ELF-1 (cell line): Measurements from ENCODE around the gene POLR3E.

Experiments used
- DNase-seq: peaks from one replicate; pipeline ENCODE4 v3.0.0-alpha.2; 2016; ENCODE audit warnings: low read depth, low spot score

The POLR3E gene

GRCh38 chr16:22317001-22317530 is 19.9 kb downstream of the POLR3E start:
- no peak for DNase-seq

DNA sequence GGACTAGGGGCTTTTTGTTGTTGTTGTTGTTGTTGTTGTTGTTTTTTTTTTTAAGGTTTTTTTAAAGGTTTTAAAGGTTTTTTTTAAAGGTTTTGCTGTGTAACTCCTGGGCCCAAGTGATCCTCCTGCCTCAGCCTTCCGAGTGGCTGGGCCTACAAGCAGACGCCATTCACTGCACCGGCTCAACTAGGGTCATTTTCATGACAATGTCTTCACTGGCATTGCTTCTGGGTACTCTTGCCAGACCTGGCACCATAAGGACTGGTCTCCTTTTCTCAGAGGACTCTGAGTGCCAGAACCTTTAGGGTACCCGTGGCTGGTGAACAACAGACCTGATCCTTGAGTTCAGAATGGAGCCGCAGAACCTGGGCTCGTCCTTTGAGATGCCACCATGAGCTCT is 20.4 kb downstream of the POLR3E start:
- no peak for DNase-seq

DNA sequence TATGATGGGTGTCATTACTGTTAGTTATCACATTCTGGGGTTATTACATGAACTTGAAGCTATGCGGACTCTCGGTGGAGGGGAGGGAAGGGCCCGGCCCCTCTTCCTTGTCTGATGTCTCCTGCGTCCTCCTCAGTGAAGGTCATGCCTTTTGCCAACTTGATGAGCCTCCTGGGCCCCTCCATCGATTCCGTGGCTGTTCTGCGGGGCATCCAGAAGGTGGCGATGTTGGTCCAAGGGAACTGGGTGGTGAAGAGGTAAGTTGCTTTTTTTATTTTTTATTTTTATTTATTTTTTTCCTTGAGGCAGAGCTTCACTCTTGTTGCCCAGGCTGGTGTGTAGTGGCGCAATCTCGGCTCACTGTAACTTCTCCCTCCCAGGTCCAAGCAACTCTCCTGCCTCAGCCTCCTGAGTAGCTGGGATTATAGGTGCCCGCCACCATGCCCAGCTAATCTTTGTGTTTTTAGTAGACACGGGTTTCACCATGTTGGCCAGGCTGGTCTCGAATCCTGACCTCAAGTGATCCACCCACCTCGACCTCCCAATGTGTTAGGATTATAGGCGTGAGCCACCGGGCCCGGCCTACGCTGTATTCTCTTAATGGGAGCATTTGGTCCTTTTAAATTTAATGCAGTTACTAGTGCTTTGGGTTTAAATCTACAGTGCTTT is 21.6 kb downstream of the POLR3E start:
- DNase-seq = peak; percentile 62

DNA sequence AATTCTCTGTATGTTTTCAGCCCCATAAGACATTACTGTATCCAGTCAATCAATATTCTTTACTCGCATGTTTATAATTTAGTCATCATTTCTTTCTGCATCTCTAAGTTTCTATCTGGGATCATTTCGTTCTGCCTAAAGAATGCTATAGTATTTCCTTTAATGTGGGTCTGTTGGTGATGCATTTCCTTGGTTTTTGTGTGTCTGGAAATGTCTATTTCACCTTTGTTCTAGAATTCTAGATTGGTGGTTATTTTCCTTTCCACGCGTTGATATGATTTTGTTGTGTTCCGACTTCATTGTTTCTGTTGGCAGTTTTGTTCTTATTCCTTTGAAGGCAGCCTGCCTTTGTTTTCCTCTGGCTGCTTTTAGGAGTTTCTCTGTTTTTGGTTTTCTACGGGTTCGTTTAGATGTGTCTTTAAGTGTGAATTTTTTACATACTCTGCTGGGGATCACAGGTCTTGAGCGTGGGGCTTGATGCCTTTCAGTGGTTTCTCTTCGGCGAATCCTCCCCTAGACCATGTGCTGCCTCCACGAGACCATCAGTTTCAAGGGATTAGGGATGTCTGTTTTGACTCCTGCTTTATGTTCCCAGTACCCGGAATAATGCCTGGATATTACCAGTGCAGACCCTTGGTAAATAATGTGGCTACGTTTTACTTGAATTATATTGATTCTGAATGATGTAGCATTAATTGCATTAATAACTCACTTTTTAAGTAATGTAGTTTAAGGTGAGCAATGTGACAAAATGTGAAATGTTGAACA is 23.5 kb downstream of the POLR3E start:
- DNase-seq = no peak

DNA sequence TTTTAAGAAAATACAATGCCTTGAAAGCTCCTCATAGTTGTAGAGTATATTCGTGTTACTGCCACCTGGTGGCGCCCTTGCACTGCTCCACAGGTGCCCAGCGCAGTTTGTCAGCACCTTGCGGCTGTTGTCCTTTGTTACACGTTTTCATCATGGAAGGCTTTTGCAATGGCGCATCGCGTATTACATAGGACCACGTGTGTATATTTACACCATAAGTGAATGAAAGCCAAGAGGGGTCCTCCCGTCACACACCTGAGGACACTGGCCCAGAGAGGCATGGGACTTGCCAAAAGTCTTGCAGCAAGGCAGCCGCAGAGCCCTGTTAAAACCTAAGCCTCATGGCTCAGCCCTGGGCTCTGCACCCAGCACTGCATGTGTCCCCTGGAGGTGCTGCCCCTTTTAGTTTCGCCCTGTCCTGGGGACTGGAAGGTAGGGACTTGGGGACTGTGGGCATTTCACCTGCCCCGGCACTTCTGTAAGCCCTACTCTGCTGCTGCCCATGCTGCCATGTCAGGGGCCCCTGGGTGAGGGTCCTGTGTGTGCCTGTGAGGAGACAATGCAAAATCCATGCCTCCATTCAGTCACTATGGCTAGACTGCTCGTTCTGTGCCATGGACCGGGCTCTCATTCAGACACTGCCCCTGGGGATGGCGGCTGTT is 24.3 kb downstream of the POLR3E start:
- DNase-seq = peak; percentile 53

- DNase-seq = no peak
These were observed 24.8 kb downstream of the POLR3E start for GRCh38 chr16:22322021-22322471.

GRCh38 chr16:22322741-22323140 is 25.5 kb downstream of the POLR3E start:
- DNase-seq = no peak

DNA sequence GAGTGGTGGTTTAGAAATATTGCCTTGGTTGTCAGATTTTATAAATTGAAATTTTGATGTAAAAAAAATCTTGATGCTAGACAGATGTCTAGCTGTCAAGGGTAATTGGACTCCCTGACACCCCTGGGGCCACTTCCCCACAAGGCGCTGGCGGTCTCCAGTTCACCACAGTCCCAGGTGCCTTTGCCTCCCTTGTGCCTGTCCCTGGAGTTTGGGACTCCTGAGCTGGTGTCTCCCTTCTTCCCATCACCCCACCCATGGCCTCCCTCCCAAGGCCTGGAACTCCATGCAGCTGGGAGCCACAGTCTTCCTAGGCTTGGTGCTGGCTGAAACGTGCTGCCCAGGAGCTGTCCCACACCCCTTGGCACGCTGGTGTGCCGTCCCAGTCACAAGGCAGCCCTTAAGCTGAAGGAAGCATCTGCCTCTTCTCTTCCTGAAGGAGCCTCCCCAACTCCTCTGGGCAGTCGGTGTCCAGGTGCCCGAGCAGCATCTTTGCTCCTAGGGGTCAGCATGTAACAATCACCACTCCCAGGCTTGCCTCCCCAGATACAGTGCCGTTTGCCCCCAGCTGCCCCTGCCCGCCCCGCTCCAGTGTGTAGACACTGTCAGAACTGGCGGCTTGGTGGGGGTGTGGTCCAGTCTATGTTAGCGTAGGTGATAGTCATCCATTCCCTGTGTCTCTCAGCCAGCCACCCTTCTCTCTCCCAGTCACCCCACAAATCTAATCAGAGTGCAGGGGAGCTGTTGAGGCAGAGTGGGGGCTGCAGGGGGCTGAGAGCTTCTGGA is 26.2 kb downstream of the POLR3E start:
- no peak for DNase-seq

DNA sequence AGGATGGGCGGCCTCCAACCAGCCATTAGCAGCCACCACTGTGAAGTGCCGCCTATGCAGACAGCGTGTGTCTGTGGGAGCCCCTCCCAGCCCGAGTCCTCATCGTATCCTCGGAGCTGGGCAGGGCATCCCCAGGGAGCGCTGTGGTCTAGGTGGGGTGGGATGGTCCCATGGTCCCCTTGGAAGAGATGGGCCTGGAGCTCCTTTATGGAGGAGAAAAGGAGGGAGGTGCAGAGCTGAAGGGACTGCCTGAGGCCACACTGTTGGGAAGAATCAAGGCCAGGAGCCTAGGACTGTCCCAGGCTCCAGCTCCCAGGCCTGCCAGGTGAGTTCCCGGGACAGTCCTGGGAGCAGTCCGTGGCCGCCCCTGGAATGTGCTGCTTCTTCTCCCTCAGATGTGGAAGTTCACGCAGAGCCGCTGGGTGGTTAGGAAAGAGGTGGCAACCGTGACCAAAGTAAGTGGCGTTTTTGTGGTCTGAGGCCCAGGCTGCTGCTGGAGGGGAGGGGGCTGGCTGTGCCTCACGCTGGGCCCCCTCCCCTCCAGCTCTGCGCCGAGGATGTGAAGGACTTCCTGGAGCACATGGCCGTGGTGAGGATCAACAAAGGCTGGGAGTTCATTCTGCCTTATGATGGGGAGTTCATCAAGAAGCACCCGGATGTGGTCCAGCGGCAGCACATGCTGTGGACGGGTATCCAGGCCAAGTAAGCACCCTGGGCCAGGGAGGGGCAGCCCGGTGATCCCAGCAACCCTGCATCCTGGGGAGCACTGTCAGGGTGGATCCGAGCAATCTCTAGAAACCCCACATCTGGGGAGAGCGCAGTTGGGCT is 27.0 kb downstream of the POLR3E start:
- DNase-seq = no peak

- no peak for DNase-seq
These were observed 27.8 kb downstream of the POLR3E start for GRCh38 chr16:22324787-22325597.

GRCh38 chr16:22325598-22326368 is 28.6 kb downstream of the POLR3E start:
- no peak for DNase-seq

DNA sequence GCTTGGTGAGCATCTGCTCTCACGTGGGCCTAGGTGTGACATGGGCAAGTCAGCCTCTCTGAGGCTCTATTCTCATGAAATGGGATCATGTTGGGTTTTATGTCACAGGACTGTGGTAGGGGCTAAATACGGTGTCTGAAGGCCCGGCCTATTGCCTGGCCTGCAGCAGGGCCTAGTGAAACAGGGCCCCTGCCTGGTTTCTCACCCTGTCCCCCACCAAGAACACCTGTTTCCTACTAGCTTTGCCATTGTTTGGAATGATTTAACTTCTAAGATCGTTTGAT is 29.1 kb downstream of the POLR3E start:
- no peak for DNase-seq

- DNase-seq = no peak
These were observed 29.7 kb downstream of the POLR3E start for GRCh38 chr16:22326771-22327445.

GRCh38 chr16:22327446-22327775 is 30.2 kb downstream of the POLR3E start:
- no peak for DNase-seq

GRCh38 chr16:22328081-22328725 is 31.0 kb downstream of the POLR3E start:
- no peak for DNase-seq

- no peak for DNase-seq
These were observed 32.0 kb downstream of the POLR3E start for GRCh38 chr16:22329199-22329695.

DNA sequence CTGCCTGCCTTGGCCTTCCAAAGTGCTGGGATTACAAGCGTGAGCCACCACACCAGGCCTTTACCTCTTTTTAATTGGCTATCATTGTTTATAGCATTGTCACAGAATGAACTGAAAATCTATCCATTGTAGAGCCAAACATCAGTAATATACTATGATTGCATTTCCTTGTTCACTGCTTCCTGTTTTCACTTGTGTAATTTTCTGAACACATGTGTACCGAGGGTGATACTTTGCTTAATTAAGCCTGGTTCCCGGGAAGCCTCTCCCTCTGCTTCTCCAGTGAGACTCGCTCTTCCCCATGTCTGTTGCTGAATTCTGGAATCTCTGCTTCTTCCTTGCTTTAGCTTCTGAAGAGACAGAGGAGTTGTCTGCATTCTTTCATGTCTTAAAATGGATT is 33.1 kb downstream of the POLR3E start:
- DNase-seq = no peak

DNA sequence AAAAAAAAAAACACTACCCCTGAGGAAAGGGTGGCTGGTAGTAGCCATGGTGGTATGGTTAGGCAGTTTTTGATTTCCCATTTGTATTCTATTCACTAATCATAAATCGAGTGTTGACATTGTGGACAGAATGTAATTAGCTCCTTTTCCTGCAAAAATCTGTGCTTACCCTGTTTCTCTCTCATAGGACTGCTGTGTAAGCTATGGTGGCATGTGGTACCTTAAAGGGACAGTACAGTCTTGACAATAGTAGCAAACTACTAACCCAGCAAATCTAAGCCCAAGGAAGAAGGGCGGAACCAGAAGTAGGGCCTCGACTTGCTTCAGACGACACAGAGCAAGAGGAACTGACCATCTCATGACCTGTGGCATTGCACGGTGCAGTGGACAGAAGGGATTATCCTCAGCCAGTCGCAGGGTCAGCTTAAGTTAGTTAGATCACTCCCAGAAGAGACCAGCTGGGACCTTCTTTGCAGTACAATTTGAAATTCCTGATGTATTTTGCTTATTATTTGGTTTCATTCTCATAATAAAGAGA is 36.3 kb downstream of the POLR3E start:
- no peak for DNase-seq
